Subcutaneous adipose tissue (tissue), 4 donors: ENCODE results near the gene PLCB1. TPM values are rescaled to one million over a fixed set of nuclear protein-coding genes. Genes with fewer than 3 reads are reported as not detected.

Experiments used
- CTCF ChIP-seq: fragments of 450-650 bp; IDR thresholded peaks from one replicate; pipeline ENCODE4 v1.5.1; 2016; ENCODE audit warnings: low read depth, mild to moderate bottlenecking, control low read depth, antibody characterized with exemption, moderate library complexity
- total RNA-seq, 4 donors: library from RNA; depleted of rRNA; stranded (reverse); fragments of >200 nt; gene quantifications; one replicate each; pipeline ENCODE4 v1.1.0, GENCODE V29; 2016

Gene PLCB1
- total RNA-seq, 4 donors from 2014 or later, result 14.1 to 26.7 (median 18.4) TPM

- no peak for TF ChIP-seq CTCF
These were observed 655.0 kb downstream of the PLCB1 start for GRCh38 chr20:8787090-8787489.

- TF ChIP-seq CTCF, result no peak
These were observed 656.2 kb downstream of the PLCB1 start for GRCh38 chr20:8788275-8788674.

- TF ChIP-seq CTCF, result no peak
These were observed 656.8 kb downstream of the PLCB1 start for GRCh38 chr20:8788831-8789230.

- no peak for TF ChIP-seq CTCF
These were observed 658.5 kb downstream of the PLCB1 start for GRCh38 chr20:8790442-8791074.

GRCh38 chr20:8795404-8795803 is 663.3 kb downstream of the PLCB1 start:
- TF ChIP-seq CTCF, result no peak

- no peak for TF ChIP-seq CTCF
These were observed 664.1 kb downstream of the PLCB1 start for GRCh38 chr20:8796088-8796660.

- no peak for TF ChIP-seq CTCF
These were observed 666.4 kb downstream of the PLCB1 start for GRCh38 chr20:8798505-8798904.
